Spleen (tissue), 11 donors: ENCODE measurements around the gene IGLL5. TPM values are rescaled to one million over a fixed set of nuclear protein-coding genes. Genes with fewer than 3 reads are reported as not detected.

Experiments
- DNase-seq: peaks from one replicate; pipeline ENCODE4 v3.0.0-alpha.2; 2020
- H3K27ac ChIP-seq, 8 donors: fragments of 200-600 bp; sonication (generic) in 7 of 8; 1 replicate in 4 of 8; 2 replicates in 4 of 8; pipeline versions ENCODE4 v1.5.0 to v1.8.0; 2016 to 2021; ENCODE audit warnings: inconsistent platforms in 4 of 8, mild to moderate bottlenecking in 4 of 8, moderate library complexity in 1 of 8
- H3K27me3 ChIP-seq, 7 donors: fragments of 200-600 bp; sonication (generic) in 6 of 7; replicated peaks in 1 of 7; 1 replicate in 4 of 7; 2 replicates in 3 of 7; pipeline versions ENCODE4 v1.5.0 to v1.8.0; 2016 to 2021; ENCODE audit warnings: inconsistent platforms in 3 of 7, mild to moderate bottlenecking in 1 of 7
- H3K36me3 ChIP-seq, 6 donors: fragments of 200-600 bp; sonication (generic) in 5 of 6; 1 replicate in 4 of 6; 2 replicates in 2 of 6; pipeline versions ENCODE4 v1.5.0 to v1.8.0; 2016 to 2021; ENCODE audit warnings: inconsistent platforms in 2 of 6
- H3K4me1 ChIP-seq, 6 donors: fragments of 200-600 bp; sonication (generic) in 5 of 6; 1 replicate in 3 of 6; 2 replicates in 3 of 6; pipeline versions ENCODE4 v1.5.0 to v1.8.0; 2016 to 2021; ENCODE audit warnings: inconsistent platforms in 3 of 6
- H3K4me3 ChIP-seq, 8 donors: fragments of 200-600 bp; sonication (generic) in 7 of 8; 1 replicate in 4 of 8; 2 replicates in 4 of 8; pipeline versions ENCODE4 v1.5.0 to v1.8.0; 2016 to 2021; ENCODE audit warnings: inconsistent platforms in 4 of 8, mild to moderate bottlenecking in 4 of 8, moderate library complexity in 2 of 8
- H3K9me3 ChIP-seq, 8 donors: fragments of 200-600 bp; sonication (generic) in 7 of 8; 1 replicate in 4 of 8; 2 replicates in 4 of 8; pipeline versions ENCODE4 v1.5.0 to v1.8.0; 2016 to 2021; ENCODE audit warnings: inconsistent platforms in 4 of 8
- CTCF ChIP-seq, 11 experiments: fragments of 200-600 bp in 7 of 11; fragments of 450-650 bp in 4 of 11; sonication (generic) in 4 of 11; IDR thresholded peaks in 8 of 11; conservative IDR thresholded peaks in 3 of 11; 1 replicate in 7 of 11; 2 replicates in 4 of 11; pipeline versions ENCODE4 v1.4.0 to v1.8.0; 2016 to 2021; ENCODE audit warnings: antibody characterized with exemption in 11 of 11, inconsistent platforms in 4 of 11, mild to moderate bottlenecking in 1 of 11
- POLR2A ChIP-seq, 3 donors: fragments of 450-650 bp; IDR thresholded peaks; one replicate each; pipeline ENCODE4 v1.5.1; 2017; ENCODE audit warnings: antibody characterized with exemption in 3 of 3, mild to moderate bottlenecking in 1 of 3
- POLR2AphosphoS5 ChIP-seq, 3 donors: sonication (generic); formaldehyde crosslinking; IDR thresholded peaks; one replicate each; pipeline ENCODE4 v1.5.1; 2017; ENCODE audit warnings: antibody characterized with exemption in 3 of 3
- WGBS, 5 donors: extraction: QIAGEN DNeasy Blood & Tissue Kit in 3 of 5; methylation state at CpG; one replicate each; pipeline versions ENCODE4 v1.1.5 to v1.1.7; 2013 to 2018; 5-methylcytosine and 5-hydroxymethylcytosine counted together
- intact Hi-C: fragments of 100-400 bp; cut with DNase I; formaldehyde crosslinking; loops from one replicate; pipeline ENCODE4 v1.15.0; 2023; ENCODE audit warnings: low total_unique reads
- polyA plus RNA-seq, 3 donors: library from polyadenylated mRNA; stranded (reverse); fragments of 200-250 nt; gene quantifications; one replicate each; pipeline ENCODE4 v1.2.1, GENCODE V29; 2013
- total RNA-seq, 7 donors: library from RNA; depleted of rRNA in 3 of 7; stranded (reverse); fragments of >200 nt in 3 of 7; fragmentation: NEBNext Ultra II Directional in 4 of 7; extraction: Animal tissue kit (Norgen Biotek cat#: 25700) in 4 of 7; gene quantifications; one replicate each; pipeline versions ENCODE4 v1.1.0 to v1.2.1, GENCODE V29; 2016 to 2021
- donor health status: healthy with polysubstance abuse.
- donor health status: DM: no; HTN: no; CAD: no; lungs with moderate emphysema.
- donor health status: DM: no; HTN: no; CAD: no.
- donor health status: Bipolar disorder and iron deficiency.
- donor health status: healthy.
- donor health status: DM: no; HTN: no; CAD: no.
- donor health status: DM: yes; HTN: yes; CAD: no.

IGLL5 gene
- total and polyA plus RNA-seq, 10 donors, result 55.9 to 720 (median 127) TPM

- TF ChIP-seq CTCF (IDR thresholded peaks at IDR 0.05 in 8 of 11, conservative IDR thresholded peaks at IDR 0.05 in 3 of 11) (no peak), POLR2AphosphoS5 (IDR thresholded peaks at IDR 0.05) (peak in 1 of 3 donors; percentile 83)
- peaks cover 8 to 28% (median 19%) of the 10 kb centered on the region in 6 donors for H3K4me1 ChIP-seq
- intact Hi-C loops, result no loop called here
- no peaks in the 10 kb centered on the region for H3K9me3 ChIP-seq
- WGBS, 5 donors, result 25 to 47% (median 36%) methylated on average over 5 of the region's 5 CpGs
- DNase-seq, result no peak
- H3K36me3 ChIP-seq, result no peaks in the 10 kb centered on the region
- H3K27me3 ChIP-seq, result no peaks in the 10 kb centered on the region
- no peak overlapping the region for H3K4me3 ChIP-seq
- peak overlapping the region in 4 of 8 donors; percentile 18 to 58 (median 35) for H3K27ac ChIP-seq
Measured at GRCh38 chr22:22865311-22866072, 22.1 kb upstream of the IGLL5 start.

GRCh38 chr22:22866381-22867111 lies 21.1 kb upstream of the IGLL5 start:
- Histone ChIP-seq H3K36me3 (no peaks in the 10 kb centered on the region), H3K4me1 (peaks cover 8 to 37% (median 19%) of the 10 kb centered on the region in 6 donors), H3K9me3 (no peaks in the 10 kb centered on the region), H3K4me3 (no peak overlapping the region), H3K27me3 (no peaks in the 10 kb centered on the region), H3K27ac (peak overlapping the region in 2 of 8 donors; percentile 18 to 58)
- DNase-seq, result no peak
- TF ChIP-seq POLR2AphosphoS5 (IDR thresholded peaks at IDR 0.05) (no peak), POLR2A (IDR thresholded peaks at IDR 0.05) (no peak), CTCF (IDR thresholded peaks at IDR 0.05 in 8 of 11, conservative IDR thresholded peaks at IDR 0.05 in 3 of 11) (no peak)
- WGBS, 5 donors, result 59 to 74% (median 71%) methylated on average over 8 of the region's 8 CpGs
- intact Hi-C loops, result no loop called here

- DNase-seq, result no peak
- H3K4me1 ChIP-seq, result peaks cover 8 to 44% (median 19%) of the 10 kb centered on the region in 6 donors
- H3K36me3 ChIP-seq, result no peaks in the 10 kb centered on the region
- H3K9me3 ChIP-seq, result peaks cover 0 to under 1% (median 0%) of the 10 kb centered on the region in 8 donors
- TF ChIP-seq CTCF (IDR thresholded peaks at IDR 0.05 in 8 of 11, conservative IDR thresholded peaks at IDR 0.05 in 3 of 11) (no peak), POLR2A (IDR thresholded peaks at IDR 0.05) (no peak), POLR2AphosphoS5 (IDR thresholded peaks at IDR 0.05) (no peak)
- H3K27ac ChIP-seq, result no peak overlapping the region
- H3K4me3 ChIP-seq, result no peak overlapping the region
- WGBS, 5 donors, result 81 to 91% (median 84%) methylated on average over 5 to 6 of the region's 6 CpGs
- no peaks in the 10 kb centered on the region for H3K27me3 ChIP-seq
- intact Hi-C loops, result no loop called here
Measured at GRCh38 chr22:22867996-22868715, 19.5 kb upstream of the IGLL5 start.
